PC-9 (cell line): ENCODE data around the gene SSX4B.
"Not testable (repeated sequence)": the region's sequence is repeated elsewhere in the genome, so short reads cannot be mapped to it uniquely, and the experiment has no call there.

Source experiments
- EZH2 ChIP-seq: fragments of 200-600 bp; sonication (generic); IDR thresholded peaks from 2 replicates; pipeline ENCODE4 v1.8.0; 2017; ENCODE audit warnings: antibody characterized with exemption, low read depth
- TF ChIP-seq, protein P1 (sequence below): fragments of 200-600 bp; sonication (generic); conservative IDR thresholded peaks from 2 replicates; pipeline ENCODE4 v1.6.1; 2017; ENCODE audit warnings: mixed run types, antibody characterized with exemption, mild to moderate bottlenecking, moderate library complexity

DNA sequence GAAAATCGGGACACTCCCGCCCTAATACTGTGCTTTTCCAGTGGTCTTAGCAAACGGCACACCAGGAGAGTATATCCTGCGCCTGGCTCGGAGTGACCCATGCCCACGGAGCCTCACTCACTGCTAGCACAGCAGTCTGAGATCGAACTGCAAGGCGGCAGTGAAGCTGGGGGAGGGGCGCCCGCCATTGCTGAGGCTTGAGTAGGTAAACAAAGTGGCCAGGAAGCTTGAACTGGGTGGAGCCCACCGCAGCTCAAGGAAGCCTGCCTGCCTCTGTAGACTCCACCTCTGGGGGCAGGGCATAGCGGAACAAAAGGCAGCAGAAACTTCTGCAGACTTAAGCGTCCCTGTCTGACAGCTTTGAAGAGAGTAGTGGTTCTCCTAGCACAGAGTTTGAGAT lies 22.0 kb upstream of the SSX4B start:
- TF ChIP-seq, protein P1, sequence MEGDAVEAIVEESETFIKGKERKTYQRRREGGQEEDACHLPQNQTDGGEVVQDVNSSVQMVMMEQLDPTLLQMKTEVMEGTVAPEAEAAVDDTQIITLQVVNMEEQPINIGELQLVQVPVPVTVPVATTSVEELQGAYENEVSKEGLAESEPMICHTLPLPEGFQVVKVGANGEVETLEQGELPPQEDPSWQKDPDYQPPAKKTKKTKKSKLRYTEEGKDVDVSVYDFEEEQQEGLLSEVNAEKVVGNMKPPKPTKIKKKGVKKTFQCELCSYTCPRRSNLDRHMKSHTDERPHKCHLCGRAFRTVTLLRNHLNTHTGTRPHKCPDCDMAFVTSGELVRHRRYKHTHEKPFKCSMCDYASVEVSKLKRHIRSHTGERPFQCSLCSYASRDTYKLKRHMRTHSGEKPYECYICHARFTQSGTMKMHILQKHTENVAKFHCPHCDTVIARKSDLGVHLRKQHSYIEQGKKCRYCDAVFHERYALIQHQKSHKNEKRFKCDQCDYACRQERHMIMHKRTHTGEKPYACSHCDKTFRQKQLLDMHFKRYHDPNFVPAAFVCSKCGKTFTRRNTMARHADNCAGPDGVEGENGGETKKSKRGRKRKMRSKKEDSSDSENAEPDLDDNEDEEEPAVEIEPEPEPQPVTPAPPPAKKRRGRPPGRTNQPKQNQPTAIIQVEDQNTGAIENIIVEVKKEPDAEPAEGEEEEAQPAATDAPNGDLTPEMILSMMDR, result not testable (repeated sequence)
- TF ChIP-seq EZH2, result not testable (repeated sequence)
